HG02798 (cell line): ENCODE results near the gene SERPINB8.
"Not testable (repeated sequence)": the region's sequence is repeated elsewhere in the genome, so short reads cannot be mapped to it uniquely, and the experiment has no call there.

Experiments
- ATAC-seq: cut with Tn5 transposase; IDR thresholded peaks from one replicate; pipeline ENCODE4 v1.9.1; 2021; ENCODE audit warnings: mild to moderate bottlenecking; ENCODE audit not compliant: unreplicated experiment, poor library complexity

The SERPINB8 gene, protein sequence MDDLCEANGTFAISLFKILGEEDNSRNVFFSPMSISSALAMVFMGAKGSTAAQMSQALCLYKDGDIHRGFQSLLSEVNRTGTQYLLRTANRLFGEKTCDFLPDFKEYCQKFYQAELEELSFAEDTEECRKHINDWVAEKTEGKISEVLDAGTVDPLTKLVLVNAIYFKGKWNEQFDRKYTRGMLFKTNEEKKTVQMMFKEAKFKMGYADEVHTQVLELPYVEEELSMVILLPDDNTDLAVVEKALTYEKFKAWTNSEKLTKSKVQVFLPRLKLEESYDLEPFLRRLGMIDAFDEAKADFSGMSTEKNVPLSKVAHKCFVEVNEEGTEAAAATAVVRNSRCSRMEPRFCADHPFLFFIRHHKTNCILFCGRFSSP

DNA sequence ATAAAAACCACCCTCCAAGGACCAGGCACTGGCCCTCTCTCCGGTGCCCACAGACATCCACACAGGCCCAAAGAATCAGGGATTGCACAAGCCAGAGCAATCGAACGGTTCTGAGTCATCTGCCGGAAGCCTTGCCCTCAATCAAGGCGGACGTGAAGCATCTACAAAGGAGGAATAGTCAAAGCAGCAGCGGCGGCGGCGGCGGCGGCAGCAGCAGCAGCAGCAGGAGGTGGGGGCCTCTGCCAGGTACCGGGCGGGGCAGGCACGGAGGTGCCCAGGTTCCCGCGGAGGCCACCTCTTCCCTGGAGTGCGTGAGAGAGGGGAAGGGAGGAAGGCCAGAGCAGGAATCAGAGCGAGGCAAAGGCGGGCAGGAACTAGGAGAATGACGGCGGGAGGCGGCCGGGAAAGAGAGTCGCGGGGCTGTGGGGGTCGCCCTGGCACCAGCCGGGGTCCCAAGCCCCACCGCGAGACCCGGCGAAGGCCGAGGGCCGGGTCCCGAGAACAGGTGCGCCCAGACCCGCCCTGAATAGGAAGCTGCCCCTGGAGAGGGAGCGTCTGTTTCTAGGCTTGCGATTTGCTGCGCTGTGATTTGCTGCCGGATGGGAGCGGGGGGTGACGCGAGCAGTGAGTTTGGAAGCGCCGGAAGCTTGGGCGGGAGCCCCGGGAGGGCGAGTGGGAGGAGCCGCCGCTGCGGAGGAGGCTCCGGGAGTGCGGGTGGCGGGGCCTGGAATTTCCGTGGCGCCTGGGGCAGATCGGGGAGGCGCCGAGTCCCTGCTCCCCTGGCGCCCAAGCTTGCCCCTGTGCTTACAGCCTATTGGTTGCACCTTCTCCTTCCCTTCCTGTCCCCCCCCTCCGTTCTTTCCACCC lies at the start of gene SERPINB8:
Gene SERPINB8 (plus strand): TSS at position 140 of the 867 bp plus-strand sequence. CDS start 8,228 bp downstream, outside the sequence.
- ATAC-seq: peak; percentile 95

- no peak for ATAC-seq
Measured at GRCh38 chr18:63922049-63922448, 47.8 kb upstream of the SERPINB8 start.

GRCh38 chr18:63924551-63924950 lies 45.3 kb upstream of the SERPINB8 start:
- no peak for ATAC-seq

- ATAC-seq: no peak
Measured at GRCh38 chr18:63928331-63928730, 41.5 kb upstream of the SERPINB8 start.

GRCh38 chr18:63929369-63929768 lies 40.5 kb upstream of the SERPINB8 start:
- not testable (repeated sequence) for ATAC-seq

GRCh38 chr18:63930773-63931354 lies 39.0 kb upstream of the SERPINB8 start:
- ATAC-seq: no peak

DNA sequence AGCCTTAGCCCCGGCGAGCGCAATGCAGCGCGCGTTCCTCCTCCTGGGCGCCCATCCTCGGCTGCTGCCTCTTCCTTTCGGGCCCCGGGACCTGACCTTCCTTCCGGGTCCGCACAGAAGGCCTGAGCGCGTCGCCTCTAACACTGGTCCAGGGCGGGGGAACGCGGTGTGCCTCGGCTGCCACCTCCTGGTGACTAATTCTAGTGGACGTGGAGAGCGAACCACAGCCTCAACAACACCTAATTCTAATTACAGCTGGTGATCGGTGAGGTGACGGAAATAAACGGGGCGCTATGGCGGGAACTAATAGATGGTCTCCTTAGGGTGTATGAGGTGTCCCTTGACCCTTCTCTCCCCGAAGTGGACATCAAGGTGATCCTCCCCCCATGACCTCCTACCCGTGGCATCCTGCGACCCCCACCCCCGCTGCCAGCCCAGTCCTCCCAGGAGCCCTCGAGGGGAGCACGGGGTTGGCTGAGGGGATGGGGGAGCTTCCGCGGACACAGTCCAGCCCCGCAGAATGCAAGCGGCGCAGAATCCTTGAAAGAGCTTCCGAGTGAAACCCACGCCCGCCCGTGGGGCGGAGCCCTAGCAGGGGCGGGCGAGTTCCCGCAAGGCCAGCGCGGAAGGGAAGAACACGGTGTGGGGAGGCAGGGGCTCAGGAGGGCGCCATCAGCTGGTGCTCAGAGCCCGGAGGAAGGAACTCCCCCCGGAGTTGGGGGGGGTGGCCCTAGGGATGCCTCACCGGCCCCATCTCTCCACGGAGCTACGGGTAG lies 33.5 kb upstream of the SERPINB8 start:
- peak; percentile 98 for ATAC-seq

DNA sequence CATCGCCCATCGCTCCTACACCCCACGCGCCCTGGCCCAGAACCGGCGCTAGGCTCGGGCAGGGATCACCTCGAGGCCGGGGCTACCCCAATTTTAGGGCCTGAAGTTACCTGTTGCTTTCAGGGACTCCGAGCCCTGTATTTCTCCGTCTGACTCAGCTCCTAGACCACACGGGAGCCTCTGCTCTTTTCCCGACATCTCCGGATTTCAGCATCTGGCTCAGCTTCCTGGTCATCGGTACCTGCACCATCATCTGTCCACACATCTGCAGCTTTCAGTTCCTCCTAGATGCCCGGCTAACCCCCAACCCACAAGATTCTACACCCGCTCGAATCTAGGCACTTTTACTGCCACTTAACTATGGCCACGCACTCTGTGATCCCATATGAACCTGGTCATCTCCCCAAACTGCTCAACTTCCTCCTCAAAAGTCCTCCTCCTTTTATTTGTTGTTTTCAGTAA lies 32.9 kb upstream of the SERPINB8 start:
- no peak for ATAC-seq

- no peak for ATAC-seq
Measured at GRCh38 chr18:63940008-63940407, 29.9 kb upstream of the SERPINB8 start.

DNA sequence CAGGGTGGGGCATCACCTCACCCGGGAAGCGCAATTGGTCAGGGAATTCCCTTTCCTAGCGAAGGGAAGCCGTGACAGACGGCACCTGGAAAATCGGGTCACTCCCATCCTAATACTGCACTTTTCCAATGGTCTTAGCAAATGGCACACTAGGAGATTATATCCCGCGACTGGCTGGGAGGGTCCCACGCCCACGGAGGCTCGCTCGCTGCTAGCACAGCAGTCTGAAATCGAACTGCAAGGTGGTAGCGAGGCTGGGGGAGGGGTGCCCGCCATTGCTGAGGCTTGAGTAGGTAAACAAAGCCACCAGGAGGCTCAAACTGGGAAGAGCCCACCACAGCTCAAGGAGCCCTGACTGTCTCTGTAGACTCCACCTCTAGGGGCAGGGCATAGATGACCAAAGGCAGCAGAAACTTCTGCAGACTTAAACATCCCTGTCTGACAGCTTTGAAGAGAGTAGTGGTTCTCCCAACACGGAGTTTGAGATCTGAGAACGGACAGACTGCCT lies 29.3 kb upstream of the SERPINB8 start:
- ATAC-seq: not testable (repeated sequence)

DNA sequence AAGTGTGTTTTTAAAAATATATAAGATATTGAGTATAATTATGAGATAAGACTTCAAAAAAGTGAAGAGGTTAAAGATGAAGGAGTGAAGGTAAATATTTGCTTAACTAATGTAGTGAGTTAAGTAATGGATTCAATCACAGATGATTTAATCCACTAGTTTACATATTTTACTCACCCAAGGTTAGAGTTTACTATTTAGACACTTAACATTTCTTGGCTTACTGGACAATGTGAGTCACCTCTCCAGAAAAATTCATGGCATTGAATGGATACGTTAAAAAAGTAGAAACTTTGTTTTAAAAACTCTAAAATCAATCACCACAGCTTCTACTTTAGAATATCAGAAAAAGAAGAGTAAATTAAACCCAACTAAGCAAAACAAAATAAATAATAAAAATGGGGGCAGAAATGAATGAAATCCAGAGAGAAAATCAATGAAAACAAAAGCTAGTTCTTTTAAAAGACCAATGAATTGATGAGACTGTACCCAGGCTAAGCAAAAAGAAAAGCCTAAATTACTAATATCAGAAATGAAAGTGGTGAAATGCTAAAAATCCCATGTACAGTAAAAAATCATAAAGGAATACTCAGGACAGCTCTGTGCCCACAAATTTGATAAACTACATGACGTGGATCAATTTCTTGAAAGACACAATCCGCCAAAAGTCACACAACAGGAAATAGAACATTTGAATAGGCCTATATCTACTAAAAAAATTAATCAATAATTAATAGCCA lies 22.7 kb upstream of the SERPINB8 start:
- no peak for ATAC-seq

DNA sequence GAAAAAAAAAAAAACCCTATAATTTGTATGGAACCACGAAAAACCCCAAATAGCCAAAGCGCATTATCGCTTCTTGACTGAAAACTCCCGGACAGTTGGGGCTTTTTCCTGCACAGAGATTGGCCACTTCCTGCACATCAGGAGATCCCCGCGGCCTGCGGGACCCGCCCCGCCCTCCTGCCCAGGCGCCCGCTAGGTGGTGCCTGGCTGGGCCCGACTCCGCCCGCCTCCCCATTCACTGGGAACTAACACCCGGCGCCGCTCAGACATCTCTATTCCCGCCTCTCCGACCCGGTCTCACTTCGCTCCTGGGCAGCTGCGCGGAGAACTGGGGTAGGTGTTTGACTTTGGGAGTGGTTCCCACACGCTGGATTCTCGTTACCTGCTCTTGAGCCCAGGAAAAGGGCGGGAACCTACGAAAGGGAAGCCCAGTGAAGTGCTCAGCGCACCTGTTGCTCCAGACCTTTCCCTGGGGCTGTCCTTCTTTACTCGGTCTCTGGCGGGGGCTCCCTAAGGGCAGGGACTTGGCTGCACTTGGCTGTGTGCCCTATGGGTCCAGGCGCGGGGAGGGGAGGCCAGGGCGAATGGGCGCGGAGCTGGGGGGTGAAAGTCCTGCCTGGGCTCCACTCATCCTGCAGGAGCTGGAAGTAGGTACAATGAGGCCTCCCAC lies 20.7 kb upstream of the SERPINB8 start, which contains the start of gene HMSD:
Gene HMSD (plus strand): TSS at position 234 of the 670 bp plus-strand sequence. CDS start 4,155 bp downstream, outside the sequence.
- ATAC-seq: peak; percentile 97

GRCh38 chr18:63951302-63951705 lies 18.6 kb upstream of the SERPINB8 start:
- ATAC-seq: peak; percentile 45

GRCh38 chr18:63953811-63954210 lies 16.1 kb upstream of the SERPINB8 start:
- ATAC-seq: no peak

- ATAC-seq: no peak
Measured at GRCh38 chr18:63956755-63957154, 13.1 kb upstream of the SERPINB8 start.

DNA sequence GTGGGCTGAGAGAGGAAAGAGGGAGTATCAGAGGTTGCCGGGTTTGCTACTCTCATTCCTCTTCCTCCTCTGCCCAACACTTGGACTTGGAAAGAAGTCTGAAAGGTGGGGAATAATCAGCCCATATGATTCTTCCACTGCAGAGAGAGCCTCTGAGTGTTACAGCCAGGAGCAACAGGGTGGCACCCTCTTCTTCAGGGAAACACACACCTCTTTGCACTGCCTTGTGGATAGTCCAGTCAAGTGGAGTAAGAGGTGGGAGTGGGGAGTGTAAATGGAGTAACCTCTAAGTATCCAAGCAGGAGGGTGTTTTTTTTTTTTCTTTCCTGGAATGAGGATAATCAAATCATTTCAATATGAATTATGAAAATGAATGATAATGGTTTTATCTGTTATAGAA lies 9.0 kb upstream of the SERPINB8 start:
- ATAC-seq: no peak

- no peak for ATAC-seq
Measured at GRCh38 chr18:63961435-63961980, 8.4 kb upstream of the SERPINB8 start.

DNA sequence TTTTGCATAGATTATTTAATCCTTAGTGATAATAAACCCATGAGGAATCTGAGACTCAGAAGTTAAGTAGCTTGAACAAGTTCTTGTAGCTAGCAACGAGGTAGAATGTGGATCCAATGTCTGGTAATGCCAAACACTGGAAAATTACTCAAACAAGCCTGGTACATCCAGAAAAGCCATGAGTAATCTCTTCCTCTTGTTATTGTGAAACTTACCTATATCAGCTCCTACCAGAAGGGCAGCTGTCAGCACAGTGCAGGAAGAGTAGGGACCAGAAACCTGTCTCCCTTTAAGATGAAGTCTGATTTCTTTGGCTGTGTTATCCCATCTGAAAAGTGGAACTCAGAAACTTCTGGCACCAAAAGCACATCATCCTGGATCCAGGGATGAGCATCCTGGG lies 7.7 kb upstream of the SERPINB8 start:
- no peak for ATAC-seq
